Transverse colon (tissue), 4 donors: ENCODE data around the gene FAM162B. TPM values are rescaled to one million over a fixed set of nuclear protein-coding genes. Genes with fewer than 3 reads are reported as not detected.

Source experiments
- total RNA-seq, 4 donors: library from RNA; depleted of rRNA; stranded (reverse); fragments of >200 nt; gene quantifications; one replicate each; pipeline ENCODE4 v1.1.0, GENCODE V29; 2016

The FAM162B gene
- total RNA-seq, 4 donors from 2014 or later: 0.48 to 0.55 TPM; not detected in 2

Other genes starting within 250 kb of the FAM162B start
- not detected for gene TRAPPC3L, start 220.0 kb downstream of the FAM162B start, total RNA-seq
- gene CALHM4, start 212.0 kb downstream of the FAM162B start, total RNA-seq: not detected
- gene RWDD1, start 194.2 kb downstream of the FAM162B start, total RNA-seq: 10 to 100 TPM; 16.7 to 37.2 (median 30.3) TPM
- gene RSPH4A, start 149.2 kb downstream of the FAM162B start, total RNA-seq: under 1 TPM in 2 of 4 donors, not detected in 2; 0.32 to 0.55 TPM
- 10 to 100 TPM in 2 of 4 donors, 1 to 10 TPM in 1, not detected in 1; 10.0 to 14.1 (median 11.4) TPM for gene ZUP1, start 97.0 kb downstream of the FAM162B start, total RNA-seq
- gene KPNA5, start 84.5 kb downstream of the FAM162B start, total RNA-seq: 1 to 10 TPM in 3 of 4 donors, under 1 TPM in 1; 0.20 to 5.6 (median 2.2) TPM
- gene GPRC6A, start 63.4 kb upstream of the FAM162B start, total RNA-seq: not detected
- gene RFX6, start 111.5 kb upstream of the FAM162B start, total RNA-seq: 1 to 10 TPM in 2 of 4 donors, under 1 TPM in 1, not detected in 1; 0.48 to 3.8 (median 1.1) TPM